GM18520 (cell line): Measurements from ENCODE around the gene CHCT1.
A peak's percentile ranks its signal among the peaks of the same experiment; 100 is the strongest.

Source experiments
- ATAC-seq: cut with Tn5 transposase; IDR thresholded peaks from one replicate; pipeline ENCODE4 v1.9.1; 2021; ENCODE audit not compliant: unreplicated experiment

Gene CHCT1

GRCh38 chr17:60439501-60439900, 17.2 kb downstream of the CHCT1 start:
- peak; percentile 37 for ATAC-seq

GRCh38 chr17:60442271-60443173, 20.2 kb downstream of the CHCT1 start:
- no peak for ATAC-seq

GRCh38 chr17:60443713-60444112, 21.4 kb downstream of the CHCT1 start:
- no peak for ATAC-seq

- ATAC-seq: no peak
Measured at GRCh38 chr17:60445144-60445543, 22.9 kb downstream of the CHCT1 start.

- no peak for ATAC-seq
Measured at GRCh38 chr17:60447375-60447774, 25.1 kb downstream of the CHCT1 start.

GRCh38 chr17:60451071-60451470, 28.8 kb downstream of the CHCT1 start:
- ATAC-seq: no peak

GRCh38 chr17:60451965-60452364, 29.7 kb downstream of the CHCT1 start:
- ATAC-seq: no peak

- no peak for ATAC-seq
Measured at GRCh38 chr17:60455378-60455777, 33.1 kb downstream of the CHCT1 start.

- no peak for ATAC-seq
Measured at GRCh38 chr17:60457148-60457547, 34.9 kb downstream of the CHCT1 start.

GRCh38 chr17:60461584-60461983, 39.3 kb downstream of the CHCT1 start:
- no peak for ATAC-seq

- no peak for ATAC-seq
Measured at GRCh38 chr17:60463157-60463835, 41.0 kb downstream of the CHCT1 start.

GRCh38 chr17:60464343-60464742, 42.1 kb downstream of the CHCT1 start:
- ATAC-seq: no peak

- no peak for ATAC-seq
Measured at GRCh38 chr17:60468371-60468770, 46.1 kb downstream of the CHCT1 start.

GRCh38 chr17:60471451-60471850, 49.2 kb downstream of the CHCT1 start:
- ATAC-seq: no peak

GRCh38 chr17:60472449-60472848, 50.2 kb downstream of the CHCT1 start:
- no peak for ATAC-seq

GRCh38 chr17:60473788-60474187, 51.5 kb downstream of the CHCT1 start:
- ATAC-seq: no peak
